GM19395 (cell line): ENCODE results near the gene PRAMEF7.
"Not testable (repeated sequence)": the region's sequence is repeated elsewhere in the genome, so short reads cannot be mapped to it uniquely, and the experiment has no call there.

ENCODE experiments used
- ATAC-seq: cut with Tn5 transposase; IDR thresholded peaks from one replicate; pipeline ENCODE4 v1.9.1; 2021; ENCODE audit warnings: mild to moderate bottlenecking, moderate library complexity; ENCODE audit not compliant: unreplicated experiment

The PRAMEF7 gene

DNA sequence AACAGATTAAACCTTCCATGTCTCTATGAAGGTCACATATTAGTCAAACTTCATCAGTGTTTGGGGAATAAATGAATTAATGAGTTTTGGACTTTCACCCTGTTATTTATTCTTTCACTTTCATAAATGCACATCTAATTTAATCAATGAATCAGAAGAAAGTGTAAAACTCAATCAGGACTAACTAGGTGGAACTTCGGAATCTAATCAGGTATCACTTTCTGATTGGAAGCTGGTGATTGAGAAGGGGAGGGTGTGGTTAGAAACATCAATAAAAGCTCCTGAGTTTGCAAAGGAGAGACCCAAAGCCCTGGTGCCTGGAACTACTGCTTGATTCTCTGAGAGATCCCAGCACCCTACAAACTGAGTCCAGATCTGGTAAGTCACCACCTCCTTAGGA, at the start of gene PRAMEF7:
Gene PRAMEF7 (plus strand): TSS at position 301 of the 400 bp plus-strand sequence. CDS start 1,083 bp downstream, outside the sequence.
- not testable (repeated sequence) for ATAC-seq

DNA sequence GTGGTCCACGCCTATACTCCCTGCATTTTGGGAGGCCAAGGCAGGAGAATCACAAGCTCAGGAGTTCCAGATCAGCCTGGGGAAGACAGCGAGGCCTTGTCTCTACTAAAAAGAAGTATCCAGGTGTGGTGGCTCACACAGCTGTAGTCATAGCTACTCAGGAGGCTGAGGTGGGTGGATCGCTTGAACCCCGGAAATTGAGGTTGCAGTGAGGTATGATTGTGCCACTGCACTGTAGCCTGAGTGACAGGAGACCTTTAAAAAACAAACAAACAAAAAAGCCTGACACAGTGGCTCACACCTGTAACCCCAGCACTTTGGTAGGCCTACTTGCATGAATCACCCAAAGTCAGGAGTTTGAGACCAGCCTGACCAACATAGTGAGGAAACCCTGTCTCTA, 38.0 kb upstream of the PRAMEF7 start:
- not testable (repeated sequence) for ATAC-seq

DNA sequence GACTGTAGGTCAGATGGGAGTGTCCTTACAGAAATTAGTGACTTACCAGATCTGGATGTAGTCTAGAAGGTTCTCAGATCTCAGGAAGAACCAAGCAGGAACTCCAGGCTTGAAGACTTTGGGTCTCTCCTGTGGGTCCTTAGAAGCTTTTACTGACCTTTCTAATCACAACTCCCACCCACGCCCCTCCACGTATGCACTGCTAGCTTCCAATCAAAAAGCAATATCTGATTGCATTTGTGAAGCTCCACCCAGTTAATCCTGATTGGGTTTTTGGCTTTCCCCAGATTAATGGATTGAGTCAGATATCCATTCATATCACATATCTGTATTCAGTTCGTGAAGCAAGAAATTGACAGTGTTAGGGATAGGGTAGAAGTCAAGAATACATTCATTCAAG, 30.3 kb upstream of the PRAMEF7 start, which contains the start of gene PRAMEF4:
Gene PRAMEF4 (minus strand): TSS at position 101 of the 400 bp plus-strand sequence. CDS start 2,807 bp downstream, outside the sequence.
- ATAC-seq, result not testable (repeated sequence)

DNA sequence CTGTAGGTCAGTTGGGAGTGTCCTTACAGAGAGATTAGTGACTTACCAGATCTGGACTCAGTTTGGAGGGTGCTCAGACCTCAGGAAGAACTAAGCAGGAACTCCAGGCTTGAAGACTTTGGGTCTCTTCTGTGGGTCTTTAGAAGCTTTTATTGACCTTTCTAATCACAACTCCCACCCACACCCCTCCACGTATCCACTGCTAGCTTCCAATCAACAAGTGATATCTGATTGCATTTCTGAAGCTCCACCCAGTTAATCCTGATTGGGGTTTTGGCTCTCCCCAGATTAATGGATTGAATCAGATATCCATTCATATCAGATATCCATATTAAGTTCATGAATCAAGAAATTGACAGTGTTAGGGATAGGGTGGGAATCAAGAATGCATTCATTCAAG, 18.2 kb upstream of the PRAMEF7 start, which contains the start of gene PRAMEF10:
Gene PRAMEF10 (minus strand): TSS at position 101 of the 400 bp plus-strand sequence. CDS start 2,423 bp downstream, outside the sequence.
- ATAC-seq, result not testable (repeated sequence)

DNA sequence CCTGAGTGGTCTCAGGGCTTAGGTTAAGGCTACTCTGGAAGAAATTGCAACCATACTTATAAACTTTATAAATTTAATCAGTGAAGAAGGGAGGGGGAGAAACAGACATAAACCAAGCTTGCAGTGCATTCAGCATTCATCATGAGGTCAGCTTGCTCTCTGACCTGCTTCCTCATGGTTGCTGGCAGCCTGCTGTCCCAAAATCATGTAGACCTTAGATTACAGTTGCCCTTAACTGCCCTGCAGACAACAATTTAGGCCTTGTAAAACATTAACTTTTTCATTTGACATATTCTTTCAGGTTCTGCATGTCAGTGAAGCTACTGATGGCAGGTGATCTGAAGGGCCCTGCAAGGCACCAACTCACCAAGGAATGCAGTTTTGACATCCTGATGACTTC, 17.2 kb upstream of the PRAMEF7 start:
- not testable (repeated sequence) for ATAC-seq

GRCh38 chr1:12903793-12904572, 12.4 kb upstream of the PRAMEF7 start:
- not testable (repeated sequence) for ATAC-seq

DNA sequence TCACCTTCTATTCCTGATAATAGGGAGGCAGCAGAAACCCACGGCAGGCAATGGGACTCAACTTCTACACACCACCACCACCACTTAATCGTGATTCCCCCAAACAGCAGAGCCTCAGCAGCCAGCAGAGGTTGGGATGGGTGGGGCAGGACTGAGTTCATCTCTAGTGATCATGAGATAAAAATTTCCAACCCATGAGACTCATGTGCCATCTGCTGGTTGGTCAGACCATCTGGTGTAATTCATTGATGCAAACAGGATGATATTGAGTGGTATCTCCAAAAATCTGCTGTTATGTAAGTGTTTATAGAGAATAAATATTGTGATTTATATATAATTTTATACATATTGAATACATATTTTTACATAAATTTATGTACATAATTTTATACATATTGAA, 5.3 kb downstream of the PRAMEF7 start:
- not testable (repeated sequence) for ATAC-seq

- not testable (repeated sequence) for ATAC-seq
Measured at GRCh38 chr1:12924368-12924767, 8.0 kb downstream of the PRAMEF7 start.

DNA sequence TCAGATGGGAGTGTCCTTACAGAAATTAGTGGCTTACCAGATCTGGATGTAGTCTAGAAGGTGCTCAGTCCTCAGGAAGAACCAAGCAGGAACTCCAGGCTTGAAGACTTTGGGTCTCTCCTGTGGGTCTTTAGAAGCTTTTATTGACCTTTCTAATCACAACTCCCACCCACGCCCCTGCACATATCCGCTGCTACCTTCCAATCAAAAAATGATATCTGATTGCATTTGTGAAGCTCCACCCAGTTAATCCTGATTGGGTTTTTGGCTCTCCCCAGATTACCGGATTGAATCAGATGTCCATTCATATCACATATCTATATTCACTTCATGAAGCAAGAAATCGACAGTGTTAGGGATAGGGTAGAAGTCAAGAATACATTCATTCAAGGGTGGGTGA, 31.1 kb downstream of the PRAMEF7 start, which contains the start of gene PRAMEF6:
Gene PRAMEF6 (minus strand): TSS at position 101 of the 400 bp plus-strand sequence. CDS start 5,062 bp downstream, outside the sequence.
- ATAC-seq, result not testable (repeated sequence)
